Neural progenitor cell (in vitro differentiated cells): ENCODE results near the gene SPEF2.

Experiments used
- EZH2 ChIP-seq: fragments of 200-600 bp; sonication (generic); IDR thresholded peaks from 2 replicates; pipeline ENCODE4 v1.6.1; 2017; ENCODE audit warnings: antibody characterized with exemption, mild to moderate bottlenecking, moderate library complexity
- EZH2phosphoT487 ChIP-seq: fragments of 200-600 bp; sonication (generic); IDR thresholded peaks from 2 replicates; pipeline ENCODE4 v1.6.1; 2017; ENCODE audit warnings: antibody characterized with exemption
- TF ChIP-seq, protein P1 (sequence below): fragments of 200-600 bp; sonication (generic); IDR thresholded peaks from 2 replicates; pipeline ENCODE4 v1.5.1; 2017; ENCODE audit warnings: antibody characterized with exemption, mild to moderate bottlenecking

DNA sequence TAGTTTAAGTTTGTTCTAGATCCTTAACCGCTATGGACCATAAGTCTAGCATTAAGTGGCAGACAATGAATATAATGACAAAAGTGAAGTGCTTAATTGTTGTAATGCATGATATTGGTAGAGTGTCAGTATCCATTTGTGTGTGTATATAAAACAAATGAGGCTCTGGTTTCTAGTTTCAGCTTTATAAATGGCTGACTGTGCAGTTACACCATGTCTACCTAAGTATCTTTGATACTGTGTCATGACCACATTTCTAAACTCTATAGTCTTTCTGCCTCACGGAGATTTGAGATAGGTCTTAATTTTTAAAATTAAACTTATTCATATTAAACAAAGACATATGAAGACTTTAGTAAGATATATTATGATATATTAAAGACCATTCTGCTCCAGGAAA is 92.0 kb downstream of the SPEF2 start:
- TF ChIP-seq, protein P1, sequence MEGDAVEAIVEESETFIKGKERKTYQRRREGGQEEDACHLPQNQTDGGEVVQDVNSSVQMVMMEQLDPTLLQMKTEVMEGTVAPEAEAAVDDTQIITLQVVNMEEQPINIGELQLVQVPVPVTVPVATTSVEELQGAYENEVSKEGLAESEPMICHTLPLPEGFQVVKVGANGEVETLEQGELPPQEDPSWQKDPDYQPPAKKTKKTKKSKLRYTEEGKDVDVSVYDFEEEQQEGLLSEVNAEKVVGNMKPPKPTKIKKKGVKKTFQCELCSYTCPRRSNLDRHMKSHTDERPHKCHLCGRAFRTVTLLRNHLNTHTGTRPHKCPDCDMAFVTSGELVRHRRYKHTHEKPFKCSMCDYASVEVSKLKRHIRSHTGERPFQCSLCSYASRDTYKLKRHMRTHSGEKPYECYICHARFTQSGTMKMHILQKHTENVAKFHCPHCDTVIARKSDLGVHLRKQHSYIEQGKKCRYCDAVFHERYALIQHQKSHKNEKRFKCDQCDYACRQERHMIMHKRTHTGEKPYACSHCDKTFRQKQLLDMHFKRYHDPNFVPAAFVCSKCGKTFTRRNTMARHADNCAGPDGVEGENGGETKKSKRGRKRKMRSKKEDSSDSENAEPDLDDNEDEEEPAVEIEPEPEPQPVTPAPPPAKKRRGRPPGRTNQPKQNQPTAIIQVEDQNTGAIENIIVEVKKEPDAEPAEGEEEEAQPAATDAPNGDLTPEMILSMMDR, result no peak
- TF ChIP-seq EZH2 (no peak), EZH2phosphoT487 (no peak)
